ENCODE data around the gene DLX2. TPM values are rescaled to one million over a fixed set of nuclear protein-coding genes. Genes with fewer than 3 reads are reported as not detected.

The DLX2 gene
- total and polyA plus RNA-seq, 7 donors, result under 0.01 to 0.14 (median 0.04) TPM; not detected in 4

DNA sequence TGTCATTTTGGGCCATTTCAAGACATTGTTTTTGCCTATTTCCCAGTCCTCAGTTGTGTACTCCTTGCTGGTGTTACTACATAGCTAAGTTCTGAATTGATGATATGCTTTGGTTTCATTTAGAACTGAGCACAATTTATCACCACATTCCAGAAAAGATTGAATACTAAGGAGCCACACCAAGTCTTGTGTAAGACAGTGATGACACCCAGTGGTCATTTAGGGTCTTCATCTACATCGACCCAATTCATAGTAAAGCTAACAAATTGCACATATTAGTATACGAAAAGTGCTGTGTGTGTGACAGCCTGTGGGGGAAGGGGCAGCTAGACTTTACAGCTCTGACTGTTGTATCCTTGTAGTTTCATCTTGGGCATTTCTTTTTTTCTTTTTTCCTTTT is 10.9 kb upstream of the DLX2 start:
- no peak overlapping the region for H3K27ac ChIP-seq
- TF ChIP-seq, protein P1, sequence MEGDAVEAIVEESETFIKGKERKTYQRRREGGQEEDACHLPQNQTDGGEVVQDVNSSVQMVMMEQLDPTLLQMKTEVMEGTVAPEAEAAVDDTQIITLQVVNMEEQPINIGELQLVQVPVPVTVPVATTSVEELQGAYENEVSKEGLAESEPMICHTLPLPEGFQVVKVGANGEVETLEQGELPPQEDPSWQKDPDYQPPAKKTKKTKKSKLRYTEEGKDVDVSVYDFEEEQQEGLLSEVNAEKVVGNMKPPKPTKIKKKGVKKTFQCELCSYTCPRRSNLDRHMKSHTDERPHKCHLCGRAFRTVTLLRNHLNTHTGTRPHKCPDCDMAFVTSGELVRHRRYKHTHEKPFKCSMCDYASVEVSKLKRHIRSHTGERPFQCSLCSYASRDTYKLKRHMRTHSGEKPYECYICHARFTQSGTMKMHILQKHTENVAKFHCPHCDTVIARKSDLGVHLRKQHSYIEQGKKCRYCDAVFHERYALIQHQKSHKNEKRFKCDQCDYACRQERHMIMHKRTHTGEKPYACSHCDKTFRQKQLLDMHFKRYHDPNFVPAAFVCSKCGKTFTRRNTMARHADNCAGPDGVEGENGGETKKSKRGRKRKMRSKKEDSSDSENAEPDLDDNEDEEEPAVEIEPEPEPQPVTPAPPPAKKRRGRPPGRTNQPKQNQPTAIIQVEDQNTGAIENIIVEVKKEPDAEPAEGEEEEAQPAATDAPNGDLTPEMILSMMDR (IDR thresholded peaks at IDR 0.05), result peak in 2 of 4 experiments; percentile 10 to 26
- no peak for TF ChIP-seq POLR2AphosphoS5 (IDR thresholded peaks at IDR 0.05)
- no peaks in the 10 kb centered on the region for H3K9me3 ChIP-seq
- no peaks in the 10 kb centered on the region for H3K4me1 ChIP-seq
- DNase-seq, result no peak
- peaks cover 3 to 36% (median 11%) of the 10 kb centered on the region in 3 donors for H3K27me3 ChIP-seq
- H3K36me3 ChIP-seq, result no peaks in the 10 kb centered on the region
- no peak overlapping the region for H3K4me3 ChIP-seq
- WGBS, 2 donors, result 53 to 64% methylated on average over 2 of the region's 2 CpGs
- intact Hi-C loops (cut with DNase I), result loop anchor here (5.0 kb wide), 2 partner anchors 301 to 541 kb away; no protein-coding TSS in a partner anchor

DNA sequence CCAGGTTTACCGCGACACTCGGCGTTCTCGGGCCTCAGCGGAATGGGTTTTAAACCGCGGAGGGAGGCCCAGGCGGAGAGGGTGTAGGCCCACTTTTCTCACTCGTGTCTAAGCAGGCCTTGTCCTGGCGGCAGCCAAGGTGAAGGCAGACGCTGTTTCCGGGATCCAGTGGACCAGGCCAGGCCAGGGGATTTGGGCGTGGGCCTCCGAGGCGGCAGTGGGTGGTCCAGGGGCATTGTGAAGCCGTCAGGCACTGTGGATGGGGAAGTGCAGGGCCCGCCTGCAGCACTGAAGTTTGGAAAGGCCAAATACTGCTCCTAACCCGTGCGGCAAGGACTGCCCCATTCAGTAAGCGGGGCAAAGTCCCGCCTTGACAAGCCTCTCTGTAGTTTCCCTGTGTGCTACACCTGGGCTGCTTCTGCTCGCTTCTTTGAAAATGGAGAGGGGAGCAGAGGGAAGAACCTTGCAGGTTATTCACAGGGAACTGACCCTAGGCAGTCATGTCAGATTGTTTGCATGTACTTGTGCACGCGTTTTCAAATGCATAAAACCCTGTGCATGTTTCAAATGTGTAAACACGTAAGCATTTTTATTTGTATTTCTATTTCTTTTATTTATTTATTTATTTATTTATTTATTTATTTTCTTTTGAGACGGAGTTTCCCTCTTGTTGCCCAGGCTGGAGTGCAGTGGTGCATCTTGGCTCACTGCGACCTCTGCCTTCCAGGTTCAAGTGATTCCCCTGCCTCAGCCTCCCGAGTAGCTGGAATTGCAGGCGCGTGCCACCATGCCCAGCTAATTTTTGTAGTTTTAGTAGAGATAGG is 7.5 kb upstream of the DLX2 start:
- Histone ChIP-seq H3K4me1 (peaks cover 0 to 23% (median 19%) of the 10 kb centered on the region in 4 donors), H3K27me3 (peaks cover 29 to 70% (median 45%) of the 10 kb centered on the region in 3 donors), H3K27ac (no peak overlapping the region), H3K4me3 (no peak overlapping the region), H3K9me3 (no peaks in the 10 kb centered on the region), H3K36me3 (no peaks in the 10 kb centered on the region)
- DNase-seq, result no peak
- no peak for TF ChIP-seq POLR2AphosphoS5 (IDR thresholded peaks at IDR 0.05)
- TF ChIP-seq, protein P1 (IDR thresholded peaks at IDR 0.05), result no peak
- no peak for TF ChIP-seq POLR2A (IDR thresholded peaks at IDR 0.05)
- 59 to 63% methylated on average over 31 of the region's 31 CpGs for WGBS, 2 donors
- intact Hi-C loops (cut with DNase I), result loop anchor here (5.0 kb wide), 3 partner anchors 298 to 538 kb away; no protein-coding TSS in a partner anchor

DNA sequence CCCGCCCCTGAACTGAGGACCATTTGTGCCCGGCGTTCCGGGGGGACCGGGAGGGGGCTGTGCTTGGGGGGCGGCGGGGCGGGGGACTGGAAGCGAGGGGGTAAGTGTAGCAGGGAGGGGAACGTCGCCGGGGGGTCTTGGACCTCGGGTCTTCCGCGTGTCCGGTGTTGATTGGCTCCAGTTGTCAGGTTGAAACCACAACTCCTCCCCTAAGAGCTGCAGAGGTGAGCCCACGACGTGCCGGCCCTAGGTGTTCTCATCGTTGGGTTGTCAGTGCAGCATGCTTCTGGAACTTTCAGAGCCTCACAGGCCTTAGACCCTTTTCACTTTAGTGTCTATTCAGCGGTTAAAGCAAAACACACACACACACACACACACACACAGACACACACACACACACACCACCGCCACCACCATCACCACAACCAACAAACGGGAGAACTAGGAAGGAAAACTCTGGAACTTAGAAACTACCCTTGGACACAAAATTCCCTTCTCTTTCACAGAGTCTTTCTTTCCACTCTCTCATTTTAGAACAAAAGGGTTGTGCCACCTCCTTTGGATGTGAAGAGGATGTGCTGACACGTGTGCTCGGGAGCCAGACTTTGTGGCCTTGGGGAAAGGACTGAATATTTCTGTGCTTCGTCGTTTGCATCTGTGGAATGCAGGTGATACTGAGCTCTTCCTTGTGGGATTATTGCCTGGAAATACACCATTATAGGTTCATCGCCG is 6.7 kb upstream of the DLX2 start:
- H3K27ac ChIP-seq, result no peak overlapping the region
- 44 to 74% methylated on average over 29 of the region's 29 CpGs for WGBS, 2 donors
- no peak overlapping the region for H3K4me3 ChIP-seq
- peaks cover 0 to 23% (median 19%) of the 10 kb centered on the region in 4 donors for H3K4me1 ChIP-seq
- DNase-seq, result no peak
- intact Hi-C loops (cut with DNase I), result loop anchor here (5.0 kb wide), 1 partner anchor 517 kb away; no protein-coding TSS in a partner anchor
- no peak for TF ChIP-seq EP300 (IDR thresholded peaks at IDR 0.05)
- peaks cover 34 to 78% (median 53%) of the 10 kb centered on the region in 3 donors for H3K27me3 ChIP-seq
- no peaks in the 10 kb centered on the region for H3K9me3 ChIP-seq
- no peaks in the 10 kb centered on the region for H3K36me3 ChIP-seq

DNA sequence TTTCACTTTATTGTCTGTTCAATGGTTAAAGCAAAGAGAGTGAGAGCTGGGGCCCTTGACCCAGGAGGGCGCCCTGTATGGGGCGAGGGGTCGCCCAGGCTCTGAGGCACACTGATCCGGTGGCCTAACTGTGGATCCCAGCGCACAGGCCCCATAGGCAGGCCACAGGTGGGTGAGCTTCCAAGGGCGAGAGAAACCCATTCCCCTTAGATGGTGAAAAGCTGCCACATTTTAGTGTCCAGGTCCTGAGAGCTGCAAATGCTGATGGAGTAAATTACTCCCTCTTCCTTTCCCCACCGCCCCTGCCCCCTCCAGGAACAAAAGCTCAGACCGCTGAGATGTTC is 5.9 kb upstream of the DLX2 start:
- peaks cover 40 to 79% (median 61%) of the 10 kb centered on the region in 3 donors for H3K27me3 ChIP-seq
- 41 to 75% methylated on average over 8 of the region's 8 CpGs for WGBS, 2 donors
- intact Hi-C loops (cut with DNase I), result loop anchor here (5.0 kb wide), 1 partner anchor 516 kb away; no protein-coding TSS in a partner anchor

More for the DNA sequence above, 5.9 kb upstream of the DLX2 start:
- Histone ChIP-seq H3K36me3 (no peaks in the 10 kb centered on the region), H3K9me3 (no peaks in the 10 kb centered on the region), H3K27ac (no peak overlapping the region), H3K4me1 (peaks cover 0 to 23% (median 20%) of the 10 kb centered on the region in 4 donors), H3K4me3 (no peak overlapping the region)
- TF ChIP-seq POLR2A (IDR thresholded peaks at IDR 0.05) (no peak), POLR2AphosphoS5 (IDR thresholded peaks at IDR 0.05) (no peak), EP300 (IDR thresholded peaks at IDR 0.05) (no peak)
- TF ChIP-seq, protein P1 (IDR thresholded peaks at IDR 0.05), result no peak
- DNase-seq, result no peak

Measured in sigmoid colon (tissue), 7 donors.